Gastroesophageal sphincter (tissue), 4 donors: Measurements from ENCODE around the gene SPOCK3. TPM values are rescaled to one million over a fixed set of nuclear protein-coding genes. Genes with fewer than 3 reads are reported as not detected.
A peak's percentile ranks its signal among the peaks of the same experiment; 100 is the strongest.
"Not testable (repeated sequence)": the region's sequence is repeated elsewhere in the genome, so short reads cannot be mapped to it uniquely, and the experiment has no call there.

ENCODE experiments used
- ATAC-seq: fragments of 150-250 bp; one replicate; pipeline ENCODE4 v1.9.1; 2016; ENCODE audit warnings: mild to moderate bottlenecking, moderate library complexity
- H3K27ac ChIP-seq, 4 donors: fragments of 200-600 bp; sonication (generic) in 3 of 4; 1 replicate in 3 of 4; 2 replicates in 1 of 4; pipeline ENCODE4 v1.5.1; 2016 to 2019
- H3K27me3 ChIP-seq: fragments of 200-600 bp; sonication (generic); one replicate; pipeline ENCODE4 v1.5.1; 2019
- H3K36me3 ChIP-seq, 2 donors: fragments of 200-600 bp; sonication (generic); one replicate each; pipeline ENCODE4 v1.5.1; 2019; ENCODE audit warnings: control low read depth in 1 of 2
- H3K4me1 ChIP-seq, 3 donors: fragments of 200-600 bp; sonication (generic); 1 replicate in 2 of 3; 2 replicates in 1 of 3; pipeline ENCODE4 v1.5.1; 2016 to 2019; ENCODE audit warnings: control low read depth in 2 of 3
- H3K4me3 ChIP-seq, 2 donors: fragments of 200-600 bp; sonication (generic); one replicate each; pipeline ENCODE4 v1.5.1; 2019; ENCODE audit warnings: mild to moderate bottlenecking in 1 of 2, moderate library complexity in 1 of 2
- H3K9me3 ChIP-seq, 3 donors: fragments of 200-600 bp; sonication (generic); one replicate each; pipeline ENCODE4 v1.5.1; 2017 to 2019; ENCODE audit warnings: control low read depth in 2 of 3
- CTCF ChIP-seq, 4 experiments: fragments of 200-600 bp in 2 of 4; fragments of 450-650 bp in 2 of 4; sonication (generic) in 1 of 4; IDR thresholded peaks; one replicate each; pipeline ENCODE4 v1.5.1; 2017 to 2019; ENCODE audit warnings: antibody characterized with exemption in 4 of 4, mild to moderate bottlenecking in 2 of 4, moderate library complexity in 2 of 4
- EP300 ChIP-seq: sonication (generic); formaldehyde crosslinking; IDR thresholded peaks from one replicate; pipeline ENCODE4 v1.6.1; 2017; ENCODE audit warnings: antibody characterized with exemption, mild to moderate bottlenecking
- POLR2A ChIP-seq, 2 donors: fragments of 450-650 bp; IDR thresholded peaks; one replicate each; pipeline ENCODE4 v1.6.1; 2017; ENCODE audit warnings: antibody characterized with exemption in 2 of 2, mild to moderate bottlenecking in 2 of 2, moderate library complexity in 1 of 2
- POLR2AphosphoS5 ChIP-seq: sonication (generic); formaldehyde crosslinking; IDR thresholded peaks from one replicate; pipeline ENCODE4 v1.6.1; 2017; ENCODE audit warnings: antibody characterized with exemption
- WGBS, 2 donors: methylation state at CpG; one replicate each; pipeline ENCODE4 v1.1.5; 2018; ENCODE audit warnings: low coverage in 1 of 2; 5-methylcytosine and 5-hydroxymethylcytosine counted together
- total RNA-seq, 4 donors: library from RNA; depleted of rRNA; stranded (reverse); fragments of >200 nt; gene quantifications; one replicate each; pipeline ENCODE4 v1.1.0, GENCODE V29; 2016

SPOCK3 gene
- total RNA-seq = 1 to 10 TPM in 3 of 4 donors, under 1 TPM in 1; 0.57 to 7.8 (median 3.0) TPM

- WGBS, 2 donors = 1% methylated on average over 26 to 28 of the region's 32 CpGs
Observed at GRCh38 chr4:167234316-167234881, at the start of gene SPOCK3. TSS of gene SPOCK3 (minus strand) at chr4:167234494.

GRCh38 chr4:167282171-167282864, 48.0 kb upstream of the SPOCK3 start:
- no peaks in the 10 kb centered on the region for H3K36me3 ChIP-seq
- 81 to 100% methylated on average over 1 of the region's 1 CpG for WGBS, 2 donors
- H3K27ac ChIP-seq = no peak overlapping the region
- H3K9me3 ChIP-seq = peaks cover 0 to 16% (median 0%) of the 10 kb centered on the region in 3 donors
- no peaks in the 10 kb centered on the region for H3K4me1 ChIP-seq
- TF ChIP-seq CTCF (IDR thresholded peaks at IDR 0.05) (no peak), POLR2A (IDR thresholded peaks at IDR 0.05) (no peak), EP300 (no peak), POLR2AphosphoS5 (no peak)
- no peak overlapping the region for H3K4me3 ChIP-seq
- no peak for ATAC-seq
- H3K27me3 ChIP-seq = no peaks in the 10 kb centered on the region

More at GRCh38 chr4:167234316-167234881, at the start of gene SPOCK3:
- Histone ChIP-seq H3K9me3 (no peaks in the 10 kb centered on the region), H3K36me3 (no peaks in the 10 kb centered on the region), H3K27me3 (peaks cover 29% of the 10 kb centered on the region), H3K4me1 (peaks cover 0 to 18% (median 13%) of the 10 kb centered on the region in 3 donors), H3K4me3 (peak within 1 kb of the TSS; percentile 15 to 52), H3K27ac (no peak within 1 kb of the TSS)
- TF ChIP-seq EP300 (no peak), CTCF (IDR thresholded peaks at IDR 0.05) (no peak), POLR2AphosphoS5 (no peak), POLR2A (IDR thresholded peaks at IDR 0.05) (no peak)
- peak; percentile 25 for ATAC-seq

- H3K27ac ChIP-seq, ATAC-seq, H3K36me3 ChIP-seq, H3K4me3 ChIP-seq, H3K27me3 ChIP-seq, H3K4me1 ChIP-seq: not testable (repeated sequence)
- peaks cover 0 to 10% (median 0%) of the 10 kb centered on the region in 3 donors for H3K9me3 ChIP-seq
- 40 to 100% methylated on average over 1 to 8 of the region's 13 CpGs for WGBS, 2 donors
Observed at GRCh38 chr4:167281545-167281944, 47.3 kb upstream of the SPOCK3 start.

- Histone ChIP-seq H3K27me3 (no peaks in the 10 kb centered on the region), H3K27ac (no peak overlapping the region)
- no peak for ATAC-seq
Observed at GRCh38 chr4:167274351-167274750, 40.1 kb upstream of the SPOCK3 start.

GRCh38 chr4:167265231-167265630, 30.9 kb upstream of the SPOCK3 start:
- Histone ChIP-seq H3K4me3 (no peak overlapping the region), H3K27ac (no peak overlapping the region), H3K36me3 (no peaks in the 10 kb centered on the region), H3K4me1 (no peaks in the 10 kb centered on the region), H3K9me3 (no peaks in the 10 kb centered on the region), H3K27me3 (no peaks in the 10 kb centered on the region)
- ATAC-seq = no peak
- 89 to 95% methylated on average over 5 of the region's 5 CpGs for WGBS, 2 donors
- TF ChIP-seq EP300 = no peak
- TF ChIP-seq POLR2AphosphoS5 = no peak
- no peak for TF ChIP-seq CTCF (IDR thresholded peaks at IDR 0.05)
- no peak for TF ChIP-seq POLR2A (IDR thresholded peaks at IDR 0.05)

More at GRCh38 chr4:167274351-167274750, 40.1 kb upstream of the SPOCK3 start:
- Histone ChIP-seq H3K4me1 (no peaks in the 10 kb centered on the region), H3K4me3 (no peak overlapping the region), H3K36me3 (no peaks in the 10 kb centered on the region), H3K9me3 (no peaks in the 10 kb centered on the region)
- WGBS, 2 donors = 37 to 38% methylated on average over 1 of the region's 1 CpG
- TF ChIP-seq CTCF (IDR thresholded peaks at IDR 0.05) (no peak), EP300 (no peak), POLR2A (IDR thresholded peaks at IDR 0.05) (no peak), POLR2AphosphoS5 (no peak)
